ENCODE data around the gene PID1.

The PID1 gene

GRCh38 chr2:229154381-229154780 is 116.7 kb downstream of the PID1 start:
- H3K9me3 ChIP-seq = no peaks in the 10 kb centered on the region
- no peaks in the 10 kb centered on the region for H3K27me3 ChIP-seq
- peaks cover 0 to 20% (median 0%) of the 10 kb centered on the region in 4 donors for H3K4me1 ChIP-seq
- intact Hi-C loops (cut with DNase I; ENCODE audit: low total_unique reads) = no loop called here
- H3K27ac ChIP-seq = no peak overlapping the region
- no peak for DNase-seq
- H3K4me3 ChIP-seq = no peak overlapping the region
- H3K36me3 ChIP-seq = peaks cover 0 to 6% (median 0%) of the 10 kb centered on the region in 3 donors
- no peak for TF ChIP-seq CTCF (IDR thresholded peaks at IDR 0.05)

GRCh38 chr2:229153951-229154350 is 117.1 kb downstream of the PID1 start:
- intact Hi-C loops (cut with DNase I; ENCODE audit: low total_unique reads) = no loop called here
- no peaks in the 10 kb centered on the region for H3K9me3 ChIP-seq
- H3K27ac ChIP-seq = no peak overlapping the region
- H3K4me1 ChIP-seq = peaks cover 0 to 16% (median 0%) of the 10 kb centered on the region in 4 donors
- H3K4me3 ChIP-seq = no peak overlapping the region
- no peaks in the 10 kb centered on the region for H3K27me3 ChIP-seq
- H3K36me3 ChIP-seq = peaks cover 0 to 6% (median 0%) of the 10 kb centered on the region in 3 donors
- no peak for DNase-seq
- TF ChIP-seq CTCF (IDR thresholded peaks at IDR 0.05) = no peak

- H3K36me3 ChIP-seq = peaks cover 0 to 6% (median 0%) of the 10 kb centered on the region in 3 donors
- no peaks in the 10 kb centered on the region for H3K9me3 ChIP-seq
- H3K27ac ChIP-seq = no peak overlapping the region
- no peak for DNase-seq
- H3K27me3 ChIP-seq = no peaks in the 10 kb centered on the region
- no peak overlapping the region for H3K4me3 ChIP-seq
- intact Hi-C loops (cut with DNase I; ENCODE audit: low total_unique reads) = no loop called here
- peaks cover 0 to 9% (median 0%) of the 10 kb centered on the region in 4 donors for H3K4me1 ChIP-seq
- TF ChIP-seq CTCF (IDR thresholded peaks at IDR 0.05) = no peak
Observed at GRCh38 chr2:229153267-229153666, 117.8 kb downstream of the PID1 start.

GRCh38 chr2:229152674-229153073 is 118.4 kb downstream of the PID1 start:
- Histone ChIP-seq H3K4me1 (peaks cover 0 to 4% (median 0%) of the 10 kb centered on the region in 4 donors), H3K4me3 (no peak overlapping the region), H3K36me3 (peaks cover 0 to 6% (median 0%) of the 10 kb centered on the region in 3 donors), H3K9me3 (no peaks in the 10 kb centered on the region), H3K27ac (no peak overlapping the region), H3K27me3 (no peaks in the 10 kb centered on the region)
- TF ChIP-seq CTCF (IDR thresholded peaks at IDR 0.05) = no peak
- DNase-seq = no peak
- intact Hi-C loops (cut with DNase I; ENCODE audit: low total_unique reads) = no loop called here

GRCh38 chr2:229150317-229150716 is 120.8 kb downstream of the PID1 start:
- intact Hi-C loops (cut with DNase I; ENCODE audit: low total_unique reads) = no loop called here

More at GRCh38 chr2:229150317-229150716, 120.8 kb downstream of the PID1 start:
- H3K9me3 ChIP-seq = peaks cover 0 to 6% (median 0%) of the 10 kb centered on the region in 3 donors
- no peak overlapping the region for H3K27ac ChIP-seq
- no peaks in the 10 kb centered on the region for H3K4me1 ChIP-seq
- peaks cover 0 to 10% (median 0%) of the 10 kb centered on the region in 3 donors for H3K36me3 ChIP-seq
- no peak overlapping the region for H3K4me3 ChIP-seq
- DNase-seq = no peak
- TF ChIP-seq CTCF (IDR thresholded peaks at IDR 0.05) = no peak
- H3K27me3 ChIP-seq = no peaks in the 10 kb centered on the region

All from tibial artery (tissue), 4 donors.